HCT116 (cell line): ENCODE measurements around the gene LOXHD1. TPM values are rescaled to one million over a fixed set of nuclear protein-coding genes. Genes with fewer than 3 reads are reported as not detected.

Experiments used
- ATAC-seq: fragments of 200-7000 bp; cut with Tn5 transposase; 2 replicates; pipeline ENCODE4 v1.9.1; 2020; ENCODE audit warnings: mild to moderate bottlenecking, moderate library complexity
- BruUV-seq: library from RNA; stranded (reverse); fragments of 400-500 nt; replicated peaks from 2 replicates; lab custom pipeline; 2021; lab: Mats Ljungman, UMichigan
- CTCF ChIA-PET: fragments of 300-600 bp; sonication (Branson Sonifier 250); formaldehyde crosslinking; loops from one replicate; lab custom pipeline; 2021; ENCODE audit warnings: antibody characterized with exemption; lab: Charles Lee
- POLR2A ChIA-PET: fragments of 300-600, 350-600 bp; sonication (Branson Sonifier 250); formaldehyde crosslinking; loops from one replicate; lab custom pipeline; 2021; ENCODE audit warnings: antibody characterized with exemption; lab: Charles Lee
- RAD21 ChIA-PET, 2 experiments: fragments of 300-600 bp; sonication (Branson Sonifier 250); formaldehyde crosslinking; loops; one replicate each; lab custom pipeline; 2023; ENCODE audit warnings: low total read pairs in 2 of 2; ENCODE audit not compliant: uncharacterized antibody in 2 of 2, unreplicated experiment in 2 of 2, low non-redundant PET in 1 of 2; lab: Charles Lee
- DNase-seq: peaks from one replicate; pipeline ENCODE4 v3.0.0-alpha.2; 2010; ENCODE audit warnings: low read depth, low spot score
- H2AFZ ChIP-seq: fragments of 200-600 bp; shearing (Covaris generic), sonication (generic); 2 replicates; pipeline ENCODE4 v1.6.1; 2017; ENCODE audit warnings: low read depth, mixed run types, mixed read lengths, antibody characterized with exemption, low read length; ENCODE audit not compliant: poor library complexity, severe bottlenecking
- H3K27ac ChIP-seq: 2 replicates; pipeline ENCODE4 v1.5.1; 2012; ENCODE audit warnings: low read depth, low read length
- H3K27me3 ChIP-seq: fragments of 200-600 bp; sonication (generic); 2 replicates; pipeline ENCODE4 v1.6.1; 2016; ENCODE audit warnings: mixed run types, low read length, mixed read lengths; ENCODE audit not compliant: insufficient read depth
- H3K36me3 ChIP-seq, 2 experiments: fragments of 200-500 bp in 1 of 2; fragments of 200-600 bp in 1 of 2; sonication (Bioruptor generic) in 1 of 2; sonication (generic) in 1 of 2; 2 replicates each; pipeline versions ENCODE4 v1.5.1 to v1.6.1; 2014 to 2016; ENCODE audit warnings: low read length in 2 of 2, inconsistent platforms in 1 of 2, mixed read lengths in 1 of 2, mixed run types in 1 of 2; ENCODE audit not compliant: insufficient read depth in 2 of 2, control insufficient read depth in 1 of 2
- H3K4me1 ChIP-seq, 2 experiments: fragments of 200-600 bp in 1 of 2; sonication (generic) in 1 of 2; 2 replicates each; pipeline versions ENCODE4 v1.5.1 to v1.6.1; 2012 to 2017; ENCODE audit warnings: low read length in 2 of 2, inconsistent platforms in 1 of 2, mild to moderate bottlenecking in 1 of 2, mixed read lengths in 1 of 2, mixed run types in 1 of 2, moderate library complexity in 1 of 2; ENCODE audit not compliant: insufficient read depth in 2 of 2, control insufficient read depth in 1 of 2
- H3K4me2 ChIP-seq: fragments of 200-600 bp; sonication (generic); 2 replicates; pipeline ENCODE4 v1.6.1; 2017; ENCODE audit warnings: mixed run types, low read length, mixed read lengths
- H3K4me3 ChIP-seq, 2 experiments: fragments of 200-600 bp in 1 of 2; sonication (generic) in 1 of 2; replicated peaks in 1 of 2; 2 replicates each; pipeline ENCODE4 v1.5.1; 2011 to 2016; ENCODE audit warnings: low read length in 2 of 2, control low read depth in 1 of 2, low read depth in 1 of 2, mild to moderate bottlenecking in 1 of 2, mixed read lengths in 1 of 2, mixed run types in 1 of 2
- H3K79me2 ChIP-seq: fragments of 200-600 bp; sonication (generic); 2 replicates; pipeline ENCODE4 v1.6.1; 2017; ENCODE audit warnings: mild to moderate bottlenecking, mixed run types, low read length, moderate library complexity, mixed read lengths; ENCODE audit not compliant: insufficient read depth
- H3K9ac ChIP-seq: fragments of 200-600 bp; sonication (generic); 2 replicates; pipeline ENCODE4 v1.6.1; 2016; ENCODE audit warnings: low read length, mixed read lengths
- H3K9me2 ChIP-seq: fragments of 200-600 bp; sonication (generic), shearing (Covaris generic); 2 replicates; pipeline ENCODE4 v1.6.1; 2017; ENCODE audit warnings: mixed run types, mild to moderate bottlenecking, moderate library complexity; ENCODE audit not compliant: insufficient read depth
- H3K9me3 ChIP-seq, 2 experiments: fragments of 200-500 bp in 1 of 2; fragments of 200-600 bp in 1 of 2; sonication (Bioruptor generic) in 1 of 2; sonication (generic) in 1 of 2; 2 replicates each; pipeline ENCODE4 v1.6.1; 2014 to 2017; ENCODE audit warnings: low read length in 2 of 2, mixed read lengths in 2 of 2, inconsistent platforms in 1 of 2, low read depth in 1 of 2, mild to moderate bottlenecking in 1 of 2, mixed run types in 1 of 2, moderate library complexity in 1 of 2; ENCODE audit not compliant: control insufficient read depth in 1 of 2, insufficient read depth in 1 of 2
- H4K20me1 ChIP-seq: fragments of 200-600 bp; sonication (generic), shearing (Covaris generic); 2 replicates; pipeline ENCODE4 v1.6.1; 2017; ENCODE audit warnings: mixed run types, mild to moderate bottlenecking, moderate library complexity; ENCODE audit not compliant: insufficient read depth
- EZH2 ChIP-seq: fragments of 200-600 bp; sonication (generic); IDR thresholded peaks from 2 replicates; pipeline ENCODE4 v1.6.1; 2017; ENCODE audit warnings: antibody characterized with exemption, mixed run types
- EZH2phosphoT487 ChIP-seq: fragments of 200-600 bp; IDR thresholded peaks from 2 replicates; pipeline ENCODE4 v1.6.1; 2018; ENCODE audit warnings: antibody characterized with exemption, borderline replicate concordance
- JUND ChIP-seq: IDR thresholded peaks from 2 replicates; pipeline ENCODE4 v1.6.1; 2012
- POLR2A ChIP-seq: IDR thresholded peaks from 2 replicates; pipeline ENCODE4 v1.7.0; 2011; ENCODE audit warnings: borderline replicate concordance; ENCODE audit not compliant: insufficient read depth, insufficient read length; ENCODE audit errors: extremely low read depth
- POLR2AphosphoS5 ChIP-seq: IDR thresholded peaks from 2 replicates; pipeline ENCODE4 v1.6.1; 2011; ENCODE audit warnings: mild to moderate bottlenecking, low read depth, low read length, moderate library complexity
- RAD21 ChIP-seq: IDR thresholded peaks from 2 replicates; pipeline ENCODE4 v1.6.1; 2012; ENCODE audit warnings: low read depth, mild to moderate bottlenecking
- SP1 ChIP-seq: IDR thresholded peaks from 2 replicates; pipeline ENCODE4 v1.6.1; 2012; ENCODE audit warnings: low read depth
- ZNF274 ChIP-seq: fragments of 200-500 bp; sonication (Bioruptor generic); IDR thresholded peaks from 2 replicates; pipeline ENCODE4 v1.6.1; 2014; ENCODE audit warnings: mild to moderate bottlenecking, low read depth, low read length, inconsistent platforms
- intact Hi-C: fragments of 100-400 bp; cut with micrococcal nuclease; formaldehyde crosslinking; loops from 2 replicates; pipeline ENCODE4 v1.10.0; 2022
- total RNA-seq: library from RNA; stranded (reverse); gene quantifications from one replicate; pipeline ENCODE4 v1.2.1, GENCODE V29; 2021; ENCODE audit not compliant: unreplicated experiment
- TF ChIP-seq, protein P1 (sequence below): IDR thresholded peaks from 2 replicates; pipeline ENCODE4 v1.6.1; 2012; ENCODE audit warnings: low read depth
- TF ChIP-seq, protein P2 (sequence below): IDR thresholded peaks from 2 replicates; pipeline ENCODE4 v1.6.1; 2012
- TF ChIP-seq, protein P3 (sequence below), 3 experiments: fragments of 200-600 bp in 1 of 3; sonication (generic) in 1 of 3; IDR thresholded peaks in 2 of 3; conservative IDR thresholded peaks in 1 of 3; 2 replicates each; pipeline ENCODE4 v1.5.1; 2012 to 2017; ENCODE audit warnings: low read depth in 2 of 3, low read length in 2 of 3, antibody characterized with exemption in 1 of 3, borderline replicate concordance in 1 of 3, control low read depth in 1 of 3, mild to moderate bottlenecking in 1 of 3, mixed read lengths in 1 of 3, mixed run types in 1 of 3, moderate library complexity in 1 of 3; ENCODE audit not compliant: insufficient read depth in 1 of 3
- TF ChIP-seq, protein P4 (sequence below): IDR thresholded peaks from 2 replicates; pipeline ENCODE4 v1.6.1; 2011; ENCODE audit warnings: mild to moderate bottlenecking, low read length, moderate library complexity; ENCODE audit not compliant: insufficient replicate concordance; ENCODE audit errors: extremely low read depth

Gene LOXHD1
- total RNA-seq, 1 experiment from 2014 or later: not detected

- H3K4me3 ChIP-seq: no peak overlapping the region
- TF ChIP-seq POLR2AphosphoS5: no peak
- no peak for TF ChIP-seq ZNF274
- TF ChIP-seq, protein P1, sequence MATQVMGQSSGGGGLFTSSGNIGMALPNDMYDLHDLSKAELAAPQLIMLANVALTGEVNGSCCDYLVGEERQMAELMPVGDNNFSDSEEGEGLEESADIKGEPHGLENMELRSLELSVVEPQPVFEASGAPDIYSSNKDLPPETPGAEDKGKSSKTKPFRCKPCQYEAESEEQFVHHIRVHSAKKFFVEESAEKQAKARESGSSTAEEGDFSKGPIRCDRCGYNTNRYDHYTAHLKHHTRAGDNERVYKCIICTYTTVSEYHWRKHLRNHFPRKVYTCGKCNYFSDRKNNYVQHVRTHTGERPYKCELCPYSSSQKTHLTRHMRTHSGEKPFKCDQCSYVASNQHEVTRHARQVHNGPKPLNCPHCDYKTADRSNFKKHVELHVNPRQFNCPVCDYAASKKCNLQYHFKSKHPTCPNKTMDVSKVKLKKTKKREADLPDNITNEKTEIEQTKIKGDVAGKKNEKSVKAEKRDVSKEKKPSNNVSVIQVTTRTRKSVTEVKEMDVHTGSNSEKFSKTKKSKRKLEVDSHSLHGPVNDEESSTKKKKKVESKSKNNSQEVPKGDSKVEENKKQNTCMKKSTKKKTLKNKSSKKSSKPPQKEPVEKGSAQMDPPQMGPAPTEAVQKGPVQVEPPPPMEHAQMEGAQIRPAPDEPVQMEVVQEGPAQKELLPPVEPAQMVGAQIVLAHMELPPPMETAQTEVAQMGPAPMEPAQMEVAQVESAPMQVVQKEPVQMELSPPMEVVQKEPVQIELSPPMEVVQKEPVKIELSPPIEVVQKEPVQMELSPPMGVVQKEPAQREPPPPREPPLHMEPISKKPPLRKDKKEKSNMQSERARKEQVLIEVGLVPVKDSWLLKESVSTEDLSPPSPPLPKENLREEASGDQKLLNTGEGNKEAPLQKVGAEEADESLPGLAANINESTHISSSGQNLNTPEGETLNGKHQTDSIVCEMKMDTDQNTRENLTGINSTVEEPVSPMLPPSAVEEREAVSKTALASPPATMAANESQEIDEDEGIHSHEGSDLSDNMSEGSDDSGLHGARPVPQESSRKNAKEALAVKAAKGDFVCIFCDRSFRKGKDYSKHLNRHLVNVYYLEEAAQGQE: no peak
- no peak for TF ChIP-seq EZH2
- TF ChIP-seq JUND: no peak
- TF ChIP-seq EZH2phosphoT487: no peak
- TF ChIP-seq SP1: no peak
- no peak for TF ChIP-seq POLR2A
- TF ChIP-seq, protein P2, sequence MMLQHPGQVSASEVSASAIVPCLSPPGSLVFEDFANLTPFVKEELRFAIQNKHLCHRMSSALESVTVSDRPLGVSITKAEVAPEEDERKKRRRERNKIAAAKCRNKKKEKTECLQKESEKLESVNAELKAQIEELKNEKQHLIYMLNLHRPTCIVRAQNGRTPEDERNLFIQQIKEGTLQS: no peak
- TF ChIP-seq, protein P3, sequence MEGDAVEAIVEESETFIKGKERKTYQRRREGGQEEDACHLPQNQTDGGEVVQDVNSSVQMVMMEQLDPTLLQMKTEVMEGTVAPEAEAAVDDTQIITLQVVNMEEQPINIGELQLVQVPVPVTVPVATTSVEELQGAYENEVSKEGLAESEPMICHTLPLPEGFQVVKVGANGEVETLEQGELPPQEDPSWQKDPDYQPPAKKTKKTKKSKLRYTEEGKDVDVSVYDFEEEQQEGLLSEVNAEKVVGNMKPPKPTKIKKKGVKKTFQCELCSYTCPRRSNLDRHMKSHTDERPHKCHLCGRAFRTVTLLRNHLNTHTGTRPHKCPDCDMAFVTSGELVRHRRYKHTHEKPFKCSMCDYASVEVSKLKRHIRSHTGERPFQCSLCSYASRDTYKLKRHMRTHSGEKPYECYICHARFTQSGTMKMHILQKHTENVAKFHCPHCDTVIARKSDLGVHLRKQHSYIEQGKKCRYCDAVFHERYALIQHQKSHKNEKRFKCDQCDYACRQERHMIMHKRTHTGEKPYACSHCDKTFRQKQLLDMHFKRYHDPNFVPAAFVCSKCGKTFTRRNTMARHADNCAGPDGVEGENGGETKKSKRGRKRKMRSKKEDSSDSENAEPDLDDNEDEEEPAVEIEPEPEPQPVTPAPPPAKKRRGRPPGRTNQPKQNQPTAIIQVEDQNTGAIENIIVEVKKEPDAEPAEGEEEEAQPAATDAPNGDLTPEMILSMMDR (IDR thresholded peaks at IDR 0.05 in 2 of 3, conservative IDR thresholded peaks at IDR 0.05 in 1 of 3; ENCODE audit: borderline replicate concordance in 1 of 3, insufficient read depth in 1 of 3, low read depth in 2 of 3, low read length in 2 of 3): no peak
- no peak for TF ChIP-seq RAD21
- TF ChIP-seq, protein P4, sequence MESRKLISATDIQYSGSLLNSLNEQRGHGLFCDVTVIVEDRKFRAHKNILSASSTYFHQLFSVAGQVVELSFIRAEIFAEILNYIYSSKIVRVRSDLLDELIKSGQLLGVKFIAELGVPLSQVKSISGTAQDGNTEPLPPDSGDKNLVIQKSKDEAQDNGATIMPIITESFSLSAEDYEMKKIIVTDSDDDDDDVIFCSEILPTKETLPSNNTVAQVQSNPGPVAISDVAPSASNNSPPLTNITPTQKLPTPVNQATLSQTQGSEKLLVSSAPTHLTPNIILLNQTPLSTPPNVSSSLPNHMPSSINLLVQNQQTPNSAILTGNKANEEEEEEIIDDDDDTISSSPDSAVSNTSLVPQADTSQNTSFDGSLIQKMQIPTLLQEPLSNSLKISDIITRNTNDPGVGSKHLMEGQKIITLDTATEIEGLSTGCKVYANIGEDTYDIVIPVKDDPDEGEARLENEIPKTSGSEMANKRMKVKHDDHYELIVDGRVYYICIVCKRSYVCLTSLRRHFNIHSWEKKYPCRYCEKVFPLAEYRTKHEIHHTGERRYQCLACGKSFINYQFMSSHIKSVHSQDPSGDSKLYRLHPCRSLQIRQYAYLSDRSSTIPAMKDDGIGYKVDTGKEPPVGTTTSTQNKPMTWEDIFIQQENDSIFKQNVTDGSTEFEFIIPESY: no peak
- TF ChIP-seq, all 23 proteins: peak for 0
- ATAC-seq (no peak), DNase-seq (no peak)
- Histone ChIP-seq H3K36me3 (no peaks in the 10 kb centered on the region), H2AFZ (no peak overlapping the region), H3K9me3 (no peaks in the 10 kb centered on the region), H3K27ac (no peak overlapping the region), H3K4me2 (no peak overlapping the region), H3K27me3 (peaks cover 25% of the 10 kb centered on the region), H3K9me2 (no peaks in the 10 kb centered on the region), H4K20me1 (no peaks in the 10 kb centered on the region), H3K4me1 (no peaks in the 10 kb centered on the region), H3K9ac (no peak overlapping the region), H3K79me2 (no peaks in the 10 kb centered on the region)
- CTCF ChIA-PET: interaction anchor here (1.0 kb wide), 1 partner anchor 188 kb away, joined by 3 read pairs; no protein-coding TSS in a partner anchor
- POLR2A ChIA-PET: no interaction called here
- no TSS peak for BruUV-seq
- RAD21 ChIA-PET: no interaction called here
- intact Hi-C loops: no loop called here
These were observed 187.7 kb downstream of the LOXHD1 start for GRCh38 chr18:46469186-46469915.
